Fibroblast of lung (primary cell): ENCODE data around the gene ZG16. TPM values are rescaled to one million over a fixed set of nuclear protein-coding genes. Genes with fewer than 3 reads are reported as not detected.

Source experiments
- DNase-seq, 2 donors: peaks; one replicate each; pipeline versions ENCODE4 v3.0.0 to v3.0.0-alpha.2; 2010; ENCODE audit warnings: low read depth in 2 of 2
- H2AFZ ChIP-seq: 2 replicates; pipeline ENCODE4 v1.5.1; 2012; ENCODE audit warnings: low read length, control low read depth, inconsistent platforms
- H3K27ac ChIP-seq: 2 replicates; pipeline ENCODE4 v1.5.1; 2011; ENCODE audit warnings: low read length, control low read depth; ENCODE audit not compliant: insufficient read depth
- H3K27me3 ChIP-seq: 2 replicates; pipeline ENCODE4 v1.5.1; 2011; ENCODE audit warnings: mild to moderate bottlenecking, low read length; ENCODE audit not compliant: control insufficient read depth, insufficient read depth
- H3K36me3 ChIP-seq: 2 replicates; pipeline ENCODE4 v1.5.1; 2011; ENCODE audit warnings: low read length; ENCODE audit not compliant: control insufficient read depth, insufficient read depth
- H3K4me1 ChIP-seq: 2 replicates; pipeline ENCODE4 v1.5.1; 2011; ENCODE audit warnings: low read length; ENCODE audit not compliant: control insufficient read depth, insufficient read depth; ENCODE audit errors: extremely low read depth
- H3K4me2 ChIP-seq: 2 replicates; pipeline ENCODE4 v1.5.1; 2011; ENCODE audit warnings: low read length, control low read depth; ENCODE audit not compliant: insufficient read depth; ENCODE audit errors: extremely low read depth
- H3K4me3 ChIP-seq, 4 experiments: fragments of 200-600 bp in 1 of 4; sonication (generic) in 1 of 4; replicated peaks in 1 of 4; 2 replicates each; pipeline ENCODE4 v1.5.1; 2011 to 2016; ENCODE audit warnings: low read length in 4 of 4, low read depth in 3 of 4, mild to moderate bottlenecking in 3 of 4, control low read depth in 2 of 4, inconsistent platforms in 1 of 4, mixed read lengths in 1 of 4; ENCODE audit not compliant: insufficient read depth in 1 of 4; ENCODE audit errors: control extremely low read depth in 1 of 4
- H3K79me2 ChIP-seq: 2 replicates; pipeline ENCODE4 v1.5.1; 2012; ENCODE audit warnings: mild to moderate bottlenecking, low read length, inconsistent platforms; ENCODE audit not compliant: control insufficient read depth, insufficient read depth
- H3K9ac ChIP-seq: 2 replicates; pipeline ENCODE4 v1.5.1; 2011; ENCODE audit warnings: mild to moderate bottlenecking, low read length, control low read depth; ENCODE audit not compliant: insufficient read depth
- H3K9me3 ChIP-seq: 2 replicates; pipeline ENCODE4 v1.5.1; 2012; ENCODE audit warnings: low read depth, low read length; ENCODE audit not compliant: control insufficient read depth, insufficient read depth
- H4K20me1 ChIP-seq: 2 replicates; pipeline ENCODE4 v1.5.1; 2011; ENCODE audit warnings: low read length; ENCODE audit not compliant: control insufficient read depth, insufficient read depth; ENCODE audit errors: extremely low read depth
- EZH2 ChIP-seq: IDR thresholded peaks from 2 replicates; pipeline ENCODE4 v1.5.1; 2012; ENCODE audit warnings: low read length, control low read depth, mild to moderate bottlenecking; ENCODE audit errors: missing control alignments
- polyA plus RNA-seq, 2 donors: library from polyadenylated mRNA; depleted of rRNA in 1 of 2; stranded (reverse) in 1 of 2; unstranded in 1 of 2; fragments of >200 nt; gene quantifications; 2 replicates each; pipeline ENCODE4 v1.2.1, GENCODE V29; 2011 to 2012; ENCODE audit warnings: missing spikeins in 1 of 2
- total RNA-seq: library from RNA; depleted of rRNA; stranded (reverse); fragments of >200 nt; gene quantifications from 2 replicates; pipeline ENCODE4 v1.2.1, GENCODE V29; 2014
- TF ChIP-seq, protein P1 (sequence below), 2 donors: IDR thresholded peaks in 1 of 2; conservative IDR thresholded peaks in 1 of 2; 1 replicate in 1 of 2; 2 replicates in 1 of 2; pipeline ENCODE4 v1.5.1; 2011 to 2012; ENCODE audit warnings: low read length in 2 of 2, control low read depth in 1 of 2, inconsistent platforms in 1 of 2, low read depth in 1 of 2, mild to moderate bottlenecking in 1 of 2

Gene ZG16
- total and polyA plus RNA-seq, 2 donors (not counting 1 experiment from before 2014, with no cell fraction given): not detected

DNA sequence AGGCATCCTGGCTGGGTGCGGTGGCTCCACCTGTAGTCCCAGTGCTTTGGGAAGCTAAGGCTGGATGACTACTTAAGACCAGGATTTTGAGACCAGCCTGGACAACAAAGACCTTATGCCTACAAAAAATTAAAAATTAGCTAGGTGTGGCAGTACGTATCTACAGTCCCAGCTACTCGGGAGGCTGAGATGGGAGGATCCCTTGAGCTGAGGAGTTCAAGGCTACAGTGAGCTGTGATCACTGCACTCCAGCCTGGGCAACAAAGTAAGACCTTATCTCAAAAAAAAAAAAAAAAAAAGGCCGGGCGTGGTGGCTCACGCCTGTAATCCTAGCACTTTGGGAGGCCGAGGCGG is 48.3 kb downstream of the ZG16 start:
- Histone ChIP-seq H3K27me3 (no peaks in the 10 kb centered on the region), H4K20me1 (no peaks in the 10 kb centered on the region), H3K4me2 (peak overlapping the region; percentile 98), H2AFZ (no peak overlapping the region), H3K79me2 (peaks cover 82% of the 10 kb centered on the region), H3K9me3 (no peaks in the 10 kb centered on the region), H3K4me3 (no peak overlapping the region), H3K4me1 (peaks cover 31% of the 10 kb centered on the region), H3K36me3 (peaks cover 17% of the 10 kb centered on the region), H3K27ac (peak overlapping the region; percentile 93), H3K9ac (no peak overlapping the region)
- no peak for DNase-seq
- TF ChIP-seq, protein P1, sequence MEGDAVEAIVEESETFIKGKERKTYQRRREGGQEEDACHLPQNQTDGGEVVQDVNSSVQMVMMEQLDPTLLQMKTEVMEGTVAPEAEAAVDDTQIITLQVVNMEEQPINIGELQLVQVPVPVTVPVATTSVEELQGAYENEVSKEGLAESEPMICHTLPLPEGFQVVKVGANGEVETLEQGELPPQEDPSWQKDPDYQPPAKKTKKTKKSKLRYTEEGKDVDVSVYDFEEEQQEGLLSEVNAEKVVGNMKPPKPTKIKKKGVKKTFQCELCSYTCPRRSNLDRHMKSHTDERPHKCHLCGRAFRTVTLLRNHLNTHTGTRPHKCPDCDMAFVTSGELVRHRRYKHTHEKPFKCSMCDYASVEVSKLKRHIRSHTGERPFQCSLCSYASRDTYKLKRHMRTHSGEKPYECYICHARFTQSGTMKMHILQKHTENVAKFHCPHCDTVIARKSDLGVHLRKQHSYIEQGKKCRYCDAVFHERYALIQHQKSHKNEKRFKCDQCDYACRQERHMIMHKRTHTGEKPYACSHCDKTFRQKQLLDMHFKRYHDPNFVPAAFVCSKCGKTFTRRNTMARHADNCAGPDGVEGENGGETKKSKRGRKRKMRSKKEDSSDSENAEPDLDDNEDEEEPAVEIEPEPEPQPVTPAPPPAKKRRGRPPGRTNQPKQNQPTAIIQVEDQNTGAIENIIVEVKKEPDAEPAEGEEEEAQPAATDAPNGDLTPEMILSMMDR (conservative IDR thresholded peaks at IDR 0.05 in 1 of 2, IDR thresholded peaks at IDR 0.05 in 1 of 2; ENCODE audit: low read depth in 1 of 2, low read length in 2 of 2): no peak
- no peak for TF ChIP-seq EZH2

DNA sequence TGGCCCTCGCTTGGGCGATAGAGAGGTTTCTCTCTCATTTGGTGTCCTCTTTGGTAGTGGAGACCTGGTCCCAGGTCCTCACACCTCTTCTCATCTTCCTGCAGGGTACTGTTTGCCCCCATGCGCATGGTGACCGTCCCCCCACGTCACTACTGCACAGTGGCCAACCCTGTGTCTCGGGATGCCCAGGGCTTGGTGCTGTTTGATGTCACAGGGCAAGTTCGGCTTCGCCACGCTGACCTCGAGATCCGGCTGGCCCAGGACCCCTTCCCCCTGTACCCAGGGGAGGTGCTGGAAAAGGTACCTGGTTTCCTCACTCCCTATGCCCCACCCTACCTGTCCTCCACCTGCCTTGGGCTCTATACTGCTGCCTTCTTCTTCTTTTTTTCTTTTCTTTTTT is 52.7 kb downstream of the ZG16 start:
- Histone ChIP-seq H3K4me2 (no peak overlapping the region), H3K4me1 (peaks cover 9% of the 10 kb centered on the region), H3K36me3 (peaks cover 32% of the 10 kb centered on the region), H3K9ac (no peak overlapping the region), H3K27me3 (no peaks in the 10 kb centered on the region), H3K27ac (no peak overlapping the region), H3K9me3 (no peaks in the 10 kb centered on the region), H2AFZ (no peak overlapping the region), H3K4me3 (no peak overlapping the region), H4K20me1 (no peaks in the 10 kb centered on the region), H3K79me2 (peaks cover 58% of the 10 kb centered on the region)
- TF ChIP-seq EZH2: no peak
- TF ChIP-seq, protein P1 (conservative IDR thresholded peaks at IDR 0.05 in 1 of 2, IDR thresholded peaks at IDR 0.05 in 1 of 2; ENCODE audit: low read depth in 1 of 2, low read length in 2 of 2): no peak
- no peak for DNase-seq

DNA sequence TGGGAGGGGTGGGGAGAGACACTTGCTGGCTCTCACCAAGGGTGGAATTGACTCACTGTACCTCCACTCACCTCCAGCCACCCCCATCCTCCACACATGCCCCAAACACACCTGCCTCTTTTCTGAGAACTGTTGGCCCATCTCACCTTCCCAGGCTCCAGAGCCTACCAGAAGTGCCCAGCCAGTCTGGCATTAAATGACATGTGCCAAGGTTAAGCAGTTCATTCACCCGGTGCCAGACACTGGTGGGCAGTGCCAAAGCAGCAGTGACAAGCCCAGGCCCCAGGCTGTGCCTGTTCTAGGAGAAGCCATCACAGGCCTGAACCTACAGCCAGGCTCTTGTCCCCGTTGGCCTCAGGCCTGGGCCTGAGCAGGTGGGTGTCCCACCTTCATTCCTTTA is 53.4 kb downstream of the ZG16 start:
- Histone ChIP-seq H4K20me1 (no peaks in the 10 kb centered on the region), H3K9me3 (no peaks in the 10 kb centered on the region), H3K4me2 (no peak overlapping the region), H3K27me3 (no peaks in the 10 kb centered on the region), H2AFZ (no peak overlapping the region), H3K4me3 (no peak overlapping the region), H3K79me2 (peaks cover 51% of the 10 kb centered on the region), H3K9ac (no peak overlapping the region), H3K27ac (no peak overlapping the region), H3K4me1 (peaks cover 4% of the 10 kb centered on the region), H3K36me3 (peaks cover 31% of the 10 kb centered on the region)
- no peak for TF ChIP-seq EZH2
- TF ChIP-seq, protein P1 (conservative IDR thresholded peaks at IDR 0.05 in 1 of 2, IDR thresholded peaks at IDR 0.05 in 1 of 2; ENCODE audit: low read depth in 1 of 2, low read length in 2 of 2): no peak
- no peak for DNase-seq

Other genes starting within 250 kb of the ZG16 start
- gene SPN, start 115.0 kb upstream of the ZG16 start, total RNA-seq: not detected in 2 replicates
- gene SPN, start 115.0 kb upstream of the ZG16 start, polyA plus RNA-seq: 0.01 and 0.05 TPM in 2 replicates
- 53.7 and 94.0 TPM in 2 replicates for gene QPRT, start 99.1 kb upstream of the ZG16 start, total RNA-seq
- gene QPRT, start 99.1 kb upstream of the ZG16 start, polyA plus RNA-seq: 10.3 and 27.7 TPM in 2 replicates
- not detected in 2 replicates for gene C16orf54, start 32.3 kb upstream of the ZG16 start, total RNA-seq
- gene C16orf54, start 32.3 kb upstream of the ZG16 start, polyA plus RNA-seq: not detected in 2 replicates
- 4.4 and 17.7 TPM in 2 replicates for gene KIF22, start 12.5 kb downstream of the ZG16 start, total RNA-seq
- 12.3 and 43.3 TPM in 2 replicates for gene KIF22, start 12.5 kb downstream of the ZG16 start, polyA plus RNA-seq
- 131 and 136 TPM in 2 replicates for gene MAZ, start 28.3 kb downstream of the ZG16 start, total RNA-seq
- gene MAZ, start 28.3 kb downstream of the ZG16 start, polyA plus RNA-seq: 68.1 and 96.6 TPM in 2 replicates
- gene PRRT2, start 33.9 kb downstream of the ZG16 start, total RNA-seq: 2.1 TPM in 2 replicates
- gene PRRT2, start 33.9 kb downstream of the ZG16 start, polyA plus RNA-seq: 1.3 and 2.9 TPM in 2 replicates
- 10.7 and 12.1 TPM in 2 replicates for gene PAGR1, start 37.9 kb downstream of the ZG16 start, total RNA-seq
- 10.0 and 16.2 TPM in 2 replicates for gene PAGR1, start 37.9 kb downstream of the ZG16 start, polyA plus RNA-seq
- gene MVP, start 42.2 kb downstream of the ZG16 start, total RNA-seq: 336 and 518 TPM in 2 replicates
- gene MVP, start 42.2 kb downstream of the ZG16 start, polyA plus RNA-seq: 208 and 214 TPM in 2 replicates
- gene CDIPT, start 85.0 kb downstream of the ZG16 start, total RNA-seq: 89.1 and 99.6 TPM in 2 replicates
- 78.1 and 84.9 TPM in 2 replicates for gene CDIPT, start 85.0 kb downstream of the ZG16 start, polyA plus RNA-seq
- gene SEZ6L2, start 121.3 kb downstream of the ZG16 start, total RNA-seq: 1.8 and 2.6 TPM in 2 replicates
- gene SEZ6L2, start 121.3 kb downstream of the ZG16 start, polyA plus RNA-seq: 0.80 and 1.2 TPM in 2 replicates
- gene ASPHD1, start 122.2 kb downstream of the ZG16 start, total RNA-seq: 5.4 and 5.9 TPM in 2 replicates
- gene ASPHD1, start 122.2 kb downstream of the ZG16 start, polyA plus RNA-seq: 0.77 and 1.3 TPM in 2 replicates
- gene KCTD13, start 148.0 kb downstream of the ZG16 start, total RNA-seq: 4.6 and 6.3 TPM in 2 replicates
- 5.7 and 5.9 TPM in 2 replicates for gene KCTD13, start 148.0 kb downstream of the ZG16 start, polyA plus RNA-seq
- gene TMEM219, start 183.8 kb downstream of the ZG16 start, total RNA-seq: 80.6 and 100 TPM in 2 replicates
- 79.4 and 86.3 TPM in 2 replicates for gene TMEM219, start 183.8 kb downstream of the ZG16 start, polyA plus RNA-seq
- 36.5 and 41.3 TPM in 2 replicates for gene TAOK2, start 195.6 kb downstream of the ZG16 start, total RNA-seq
- gene TAOK2, start 195.6 kb downstream of the ZG16 start, polyA plus RNA-seq: 12.3 and 14.3 TPM in 2 replicates
- gene HIRIP3, start 217.4 kb downstream of the ZG16 start, total RNA-seq: 5.6 and 7.9 TPM in 2 replicates
- 3.0 and 7.2 TPM in 2 replicates for gene HIRIP3, start 217.4 kb downstream of the ZG16 start, polyA plus RNA-seq
- gene INO80E, start 218.0 kb downstream of the ZG16 start, total RNA-seq: 16.3 and 18.5 TPM in 2 replicates
- 21.9 and 37.1 TPM in 2 replicates for gene INO80E, start 218.0 kb downstream of the ZG16 start, polyA plus RNA-seq
- gene DOC2A, start 232.8 kb downstream of the ZG16 start, total RNA-seq: 0.26 and 0.33 TPM in 2 replicates
- gene DOC2A, start 232.8 kb downstream of the ZG16 start, polyA plus RNA-seq: 0.03 TPM in 1 of 2 replicates, not detected in the other
- not detected in 2 replicates for gene C16orf92, start 244.9 kb downstream of the ZG16 start, total RNA-seq
- gene C16orf92, start 244.9 kb downstream of the ZG16 start, polyA plus RNA-seq: not detected in 2 replicates